ENCODE data around the gene ZNF106.

The ZNF106 gene

DNA sequence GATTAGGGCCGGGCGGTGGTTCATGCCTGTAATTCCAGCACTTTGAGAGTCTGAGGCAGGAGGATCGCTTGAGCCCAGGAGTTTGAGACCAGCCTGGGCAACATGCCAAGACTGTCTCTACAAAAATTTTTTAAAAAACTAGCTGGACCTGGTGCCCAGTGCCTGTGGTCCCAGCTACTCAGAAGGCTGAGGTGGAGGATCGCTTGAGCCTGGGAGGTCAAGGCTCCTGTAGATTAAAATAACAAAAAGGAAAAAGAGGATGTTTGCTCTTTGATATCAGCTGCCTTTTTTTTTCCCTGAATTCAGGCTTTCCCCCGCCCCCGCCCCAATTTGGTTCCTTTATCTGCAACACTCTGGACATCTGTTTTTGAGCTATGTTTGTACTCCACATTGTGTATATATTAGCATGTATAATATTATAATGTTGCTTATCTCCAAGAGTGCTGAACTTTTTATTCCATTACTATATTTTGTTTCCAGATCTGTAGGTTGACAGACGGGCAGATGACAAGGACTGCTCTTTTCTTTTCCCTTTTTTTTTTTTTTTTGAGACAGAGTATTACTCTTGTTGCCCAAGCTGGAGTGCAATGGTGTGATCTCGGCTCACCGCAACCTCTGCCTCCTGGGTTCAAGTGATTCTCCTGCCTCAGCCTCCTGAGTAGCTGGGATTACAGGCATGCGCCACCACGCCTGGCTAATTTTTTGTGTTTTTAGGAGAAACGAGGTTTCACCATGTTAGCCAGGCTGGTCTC is 9.1 kb upstream of the ZNF106 start:
- H3K9ac ChIP-seq (ENCODE audit: low read length), result no peak overlapping the region
- H3K4me1 ChIP-seq (ENCODE audit: insufficient read depth, low read length), result peaks cover 26% of the 10 kb centered on the region
- H3K27ac ChIP-seq (ENCODE audit: low read depth, low read length), result no peak overlapping the region
- no peaks in the 10 kb centered on the region for H3K9me3 ChIP-seq (ENCODE audit: low read length)
- no peaks in the 10 kb centered on the region for H3K27me3 ChIP-seq (ENCODE audit: control insufficient read depth in 1 of 2, insufficient read depth in 2 of 2, low read length in 2 of 2)
- H3K4me3 ChIP-seq (ENCODE audit: low read depth in 1 of 2, low read length in 2 of 2), result no peak overlapping the region
- no peaks in the 10 kb centered on the region for H3K36me3 ChIP-seq (ENCODE audit: insufficient read depth, low read length)

- peaks cover 20% of the 10 kb centered on the region for H3K4me1 ChIP-seq (ENCODE audit: insufficient read depth, low read length)
- no peaks in the 10 kb centered on the region for H3K36me3 ChIP-seq (ENCODE audit: insufficient read depth, low read length)
- no peaks in the 10 kb centered on the region for H3K9me3 ChIP-seq (ENCODE audit: low read length)
- no peak overlapping the region for H3K9ac ChIP-seq (ENCODE audit: low read length)
- H3K27ac ChIP-seq (ENCODE audit: low read depth, low read length), result no peak overlapping the region
- no peaks in the 10 kb centered on the region for H3K27me3 ChIP-seq (ENCODE audit: control insufficient read depth in 1 of 2, insufficient read depth in 2 of 2, low read length in 2 of 2)
- H3K4me3 ChIP-seq (ENCODE audit: low read depth in 1 of 2, low read length in 2 of 2), result no peak overlapping the region
Measured at GRCh38 chr15:42498212-42499068, 7.5 kb upstream of the ZNF106 start.

DNA sequence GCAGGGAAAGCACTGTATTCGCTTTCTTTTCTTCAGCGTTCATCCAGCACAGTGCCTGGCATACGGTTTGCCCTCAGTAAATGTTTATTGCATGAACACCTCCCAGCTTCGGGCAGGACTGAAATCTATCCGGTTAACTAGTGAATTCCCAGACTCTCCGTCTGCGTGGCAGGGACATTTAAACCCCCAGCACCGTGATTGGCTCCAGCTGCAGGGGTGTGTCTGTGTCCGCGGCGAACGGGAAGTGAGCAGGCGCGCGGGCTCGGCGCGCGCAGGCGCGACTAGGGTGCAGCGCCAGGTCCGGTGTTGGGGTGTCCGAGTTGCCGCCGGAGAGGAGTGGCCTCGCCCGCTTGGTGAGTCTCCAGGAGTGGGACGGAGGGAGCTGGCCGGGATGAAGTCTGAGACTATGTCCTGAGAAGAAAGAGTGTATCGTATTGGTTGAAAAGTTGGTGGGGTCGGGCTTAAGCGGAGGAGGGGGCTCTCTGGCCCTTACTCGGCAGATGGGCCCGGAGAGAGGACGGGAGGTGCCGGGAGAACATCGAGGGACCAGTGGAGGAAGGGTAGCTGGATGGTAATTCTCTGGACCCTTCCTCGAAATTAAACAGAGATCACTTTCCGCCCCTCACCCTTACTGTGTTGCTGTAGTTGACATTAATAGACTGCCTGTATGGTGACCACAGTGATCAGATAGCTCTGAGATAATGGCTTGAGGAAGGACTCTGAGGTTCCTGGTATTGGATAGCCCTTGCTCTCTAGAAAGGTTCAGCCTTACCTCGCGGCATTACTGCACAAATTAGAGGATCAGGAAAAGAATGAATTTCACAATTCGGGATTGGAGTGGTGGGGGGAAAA is 4.6 kb upstream of the ZNF106 start, which contains the start of gene SNAP23:
TSS of gene SNAP23 (plus strand) at position 274 of the 852 bp plus-strand sequence. CDS start 16,213 bp downstream, outside the sequence.
- Histone ChIP-seq H3K4me1 (ENCODE audit: insufficient read depth, low read length) (peaks cover 14% of the 10 kb centered on the region), H3K27ac (ENCODE audit: low read depth, low read length) (peak within 1 kb of the TSS; percentile 88), H3K9ac (ENCODE audit: low read length) (peak within 1 kb of the TSS; percentile 72), H3K9me3 (ENCODE audit: low read length) (no peaks in the 10 kb centered on the region), H3K27me3 (ENCODE audit: control insufficient read depth in 1 of 2, insufficient read depth in 2 of 2, low read length in 2 of 2) (no peaks in the 10 kb centered on the region), H3K36me3 (ENCODE audit: insufficient read depth, low read length) (no peaks in the 10 kb centered on the region), H3K4me3 (ENCODE audit: low read depth in 1 of 2, low read length in 2 of 2) (peak within 1 kb of the TSS; percentile 64 to 81)

- Histone ChIP-seq H3K9ac (ENCODE audit: low read length) (peak overlapping the region; percentile 72), H3K9me3 (ENCODE audit: low read length) (no peaks in the 10 kb centered on the region), H3K36me3 (ENCODE audit: insufficient read depth, low read length) (no peaks in the 10 kb centered on the region), H3K4me1 (ENCODE audit: insufficient read depth, low read length) (peaks cover 14% of the 10 kb centered on the region), H3K4me3 (ENCODE audit: low read depth in 1 of 2, low read length in 2 of 2) (peak overlapping the region; percentile 64 to 81), H3K27me3 (ENCODE audit: control insufficient read depth in 1 of 2, insufficient read depth in 2 of 2, low read length in 2 of 2) (no peaks in the 10 kb centered on the region), H3K27ac (ENCODE audit: low read depth, low read length) (peak overlapping the region; percentile 88)
Measured at GRCh38 chr15:42494998-42495360, 4.0 kb upstream of the ZNF106 start.

GRCh38 chr15:42493679-42494078 is 2.7 kb upstream of the ZNF106 start:
- Histone ChIP-seq H3K9me3 (ENCODE audit: low read length) (no peaks in the 10 kb centered on the region), H3K4me3 (ENCODE audit: low read depth in 1 of 2, low read length in 2 of 2) (no peak overlapping the region), H3K27ac (ENCODE audit: low read depth, low read length) (no peak overlapping the region), H3K36me3 (ENCODE audit: insufficient read depth, low read length) (no peaks in the 10 kb centered on the region), H3K27me3 (ENCODE audit: control insufficient read depth in 1 of 2, insufficient read depth in 2 of 2, low read length in 2 of 2) (no peaks in the 10 kb centered on the region), H3K9ac (ENCODE audit: low read length) (no peak overlapping the region), H3K4me1 (ENCODE audit: insufficient read depth, low read length) (peaks cover 19% of the 10 kb centered on the region)

DNA sequence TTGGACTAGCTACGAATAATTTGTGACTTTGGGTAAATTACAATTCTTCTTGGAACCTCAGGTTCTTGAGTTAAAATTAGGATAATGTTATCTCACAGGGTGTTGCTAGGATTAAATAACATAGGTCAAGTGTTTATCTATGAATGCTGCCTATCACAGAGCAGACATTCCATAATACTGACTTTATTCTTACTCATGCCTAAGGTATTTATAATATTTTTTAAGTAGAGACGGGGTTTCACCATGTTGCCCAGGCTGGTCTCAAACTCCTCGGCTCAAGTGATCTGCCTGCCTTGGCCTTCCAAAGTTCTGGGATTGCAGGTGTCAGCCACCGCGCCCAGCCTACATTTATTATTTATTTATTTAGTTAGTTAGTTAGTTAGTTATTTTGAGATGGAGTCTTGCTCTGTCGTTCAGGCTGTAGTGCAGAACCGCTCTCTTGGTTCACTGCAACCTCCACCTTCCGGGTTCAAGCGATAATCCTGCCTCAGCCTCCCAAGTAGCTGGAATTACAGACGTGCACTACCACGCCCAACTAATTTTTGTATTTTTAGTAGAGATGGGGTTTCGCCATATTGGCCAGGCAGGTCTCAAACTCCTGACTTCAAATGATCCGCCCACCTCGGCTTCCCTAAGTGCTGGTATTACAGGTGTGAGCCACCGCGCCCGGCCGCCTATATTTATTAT is 741 bp upstream of the ZNF106 start:
- H3K4me3 ChIP-seq (ENCODE audit: low read depth in 1 of 2, low read length in 2 of 2), result peak overlapping the region; percentile 78 to 81
- H3K9me3 ChIP-seq (ENCODE audit: low read length), result no peaks in the 10 kb centered on the region
- no peaks in the 10 kb centered on the region for H3K36me3 ChIP-seq (ENCODE audit: insufficient read depth, low read length)
- H3K4me1 ChIP-seq (ENCODE audit: insufficient read depth, low read length), result peaks cover 19% of the 10 kb centered on the region
- H3K9ac ChIP-seq (ENCODE audit: low read length), result peak overlapping the region; percentile 89
- H3K27ac ChIP-seq (ENCODE audit: low read depth, low read length), result peak overlapping the region; percentile 94
- no peaks in the 10 kb centered on the region for H3K27me3 ChIP-seq (ENCODE audit: control insufficient read depth in 1 of 2, insufficient read depth in 2 of 2, low read length in 2 of 2)

- no peaks in the 10 kb centered on the region for H3K9me3 ChIP-seq (ENCODE audit: low read length)
- peak overlapping the region; percentile 89 for H3K9ac ChIP-seq (ENCODE audit: low read length)
- peaks cover 10% of the 10 kb centered on the region for H3K4me1 ChIP-seq (ENCODE audit: insufficient read depth, low read length)
- H3K27ac ChIP-seq (ENCODE audit: low read depth, low read length), result peak overlapping the region; percentile 94
- H3K27me3 ChIP-seq (ENCODE audit: control insufficient read depth in 1 of 2, insufficient read depth in 2 of 2, low read length in 2 of 2), result no peaks in the 10 kb centered on the region
- no peaks in the 10 kb centered on the region for H3K36me3 ChIP-seq (ENCODE audit: insufficient read depth, low read length)
- H3K4me3 ChIP-seq (ENCODE audit: low read depth in 1 of 2, low read length in 2 of 2), result peak overlapping the region; percentile 78 to 81
Measured at GRCh38 chr15:42490291-42490670, 660 bp downstream of the ZNF106 start.

GRCh38 chr15:42483677-42484076 is 7.3 kb downstream of the ZNF106 start:
- H3K4me3 ChIP-seq (ENCODE audit: low read depth in 1 of 2, low read length in 2 of 2), result no peak overlapping the region
- no peaks in the 10 kb centered on the region for H3K4me1 ChIP-seq (ENCODE audit: insufficient read depth, low read length)
- H3K27ac ChIP-seq (ENCODE audit: low read depth, low read length), result no peak overlapping the region
- no peaks in the 10 kb centered on the region for H3K27me3 ChIP-seq (ENCODE audit: control insufficient read depth in 1 of 2, insufficient read depth in 2 of 2, low read length in 2 of 2)
- no peak overlapping the region for H3K9ac ChIP-seq (ENCODE audit: low read length)
- H3K36me3 ChIP-seq (ENCODE audit: insufficient read depth, low read length), result no peaks in the 10 kb centered on the region
- no peaks in the 10 kb centered on the region for H3K9me3 ChIP-seq (ENCODE audit: low read length)

- no peaks in the 10 kb centered on the region for H3K4me1 ChIP-seq (ENCODE audit: insufficient read depth, low read length)
- H3K9me3 ChIP-seq (ENCODE audit: low read length), result no peaks in the 10 kb centered on the region
- no peaks in the 10 kb centered on the region for H3K36me3 ChIP-seq (ENCODE audit: insufficient read depth, low read length)
- no peaks in the 10 kb centered on the region for H3K27me3 ChIP-seq (ENCODE audit: control insufficient read depth in 1 of 2, insufficient read depth in 2 of 2, low read length in 2 of 2)
- H3K4me3 ChIP-seq (ENCODE audit: low read depth in 1 of 2, low read length in 2 of 2), result no peak overlapping the region
- no peak overlapping the region for H3K9ac ChIP-seq (ENCODE audit: low read length)
- H3K27ac ChIP-seq (ENCODE audit: low read depth, low read length), result no peak overlapping the region
Measured at GRCh38 chr15:42482701-42483100, 8.2 kb downstream of the ZNF106 start.

DNA sequence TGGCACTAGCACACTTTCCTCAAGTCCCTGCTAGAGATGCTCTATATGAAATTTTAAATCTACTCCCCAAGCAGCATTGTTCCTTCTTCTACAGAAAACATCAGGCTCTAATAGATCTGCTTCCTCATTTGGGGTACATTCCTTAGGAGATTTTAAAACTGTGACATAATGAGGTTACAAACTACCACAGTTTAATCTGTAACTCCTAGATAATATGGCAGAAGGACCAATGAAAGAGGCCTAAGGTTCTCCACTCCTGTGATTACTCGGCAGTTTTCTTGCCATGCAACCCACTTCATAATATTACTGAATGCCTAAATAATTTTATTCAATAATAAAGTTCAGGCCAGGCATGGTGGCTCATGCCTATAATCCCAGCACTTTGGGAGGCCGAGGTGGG is 16.1 kb downstream of the ZNF106 start:
- Histone ChIP-seq H3K27ac (ENCODE audit: low read depth, low read length) (no peak overlapping the region), H3K4me1 (ENCODE audit: insufficient read depth, low read length) (peaks cover 23% of the 10 kb centered on the region), H3K4me3 (ENCODE audit: low read depth in 1 of 2, low read length in 2 of 2) (no peak overlapping the region), H3K27me3 (ENCODE audit: control insufficient read depth in 1 of 2, insufficient read depth in 2 of 2, low read length in 2 of 2) (no peaks in the 10 kb centered on the region), H3K36me3 (ENCODE audit: insufficient read depth, low read length) (peaks cover 5% of the 10 kb centered on the region), H3K9me3 (ENCODE audit: low read length) (no peaks in the 10 kb centered on the region), H3K9ac (ENCODE audit: low read length) (no peak overlapping the region)
